T1000 (cell line): ENCODE measurements around the gene INF2.
"Not testable (repeated sequence)": the region's sequence is repeated elsewhere in the genome, so short reads cannot be mapped to it uniquely, and the experiment has no call there.

ENCODE experiments used
- DNase-seq: peaks from one replicate; lab custom pipeline; 2025; ENCODE audit warnings: mixed read lengths; lab: John Stamatoyannopoulos, UW

The INF2 gene

DNA sequence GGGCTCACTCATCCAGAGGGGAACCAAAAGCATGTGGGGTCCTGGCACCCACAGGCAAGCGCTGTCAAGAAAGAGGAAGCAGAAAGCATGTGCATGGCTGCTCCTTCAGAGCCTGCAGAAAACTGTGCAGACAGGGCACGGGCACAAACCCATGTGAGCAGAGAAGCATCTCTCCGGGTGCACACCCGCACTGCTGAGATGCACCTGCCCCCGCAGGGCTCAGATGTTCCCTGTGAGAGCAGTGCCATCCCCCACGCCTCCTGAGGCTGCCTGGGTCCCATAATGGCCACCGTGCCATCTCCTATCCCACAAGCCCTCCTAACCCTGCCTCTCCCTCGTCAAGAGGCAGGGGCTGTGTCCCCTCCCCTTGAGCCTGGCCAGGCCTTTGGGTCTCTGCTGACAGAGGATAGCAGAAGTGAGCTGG lies 32.3 kb upstream of the INF2 start:
- DNase-seq: no peak

DNA sequence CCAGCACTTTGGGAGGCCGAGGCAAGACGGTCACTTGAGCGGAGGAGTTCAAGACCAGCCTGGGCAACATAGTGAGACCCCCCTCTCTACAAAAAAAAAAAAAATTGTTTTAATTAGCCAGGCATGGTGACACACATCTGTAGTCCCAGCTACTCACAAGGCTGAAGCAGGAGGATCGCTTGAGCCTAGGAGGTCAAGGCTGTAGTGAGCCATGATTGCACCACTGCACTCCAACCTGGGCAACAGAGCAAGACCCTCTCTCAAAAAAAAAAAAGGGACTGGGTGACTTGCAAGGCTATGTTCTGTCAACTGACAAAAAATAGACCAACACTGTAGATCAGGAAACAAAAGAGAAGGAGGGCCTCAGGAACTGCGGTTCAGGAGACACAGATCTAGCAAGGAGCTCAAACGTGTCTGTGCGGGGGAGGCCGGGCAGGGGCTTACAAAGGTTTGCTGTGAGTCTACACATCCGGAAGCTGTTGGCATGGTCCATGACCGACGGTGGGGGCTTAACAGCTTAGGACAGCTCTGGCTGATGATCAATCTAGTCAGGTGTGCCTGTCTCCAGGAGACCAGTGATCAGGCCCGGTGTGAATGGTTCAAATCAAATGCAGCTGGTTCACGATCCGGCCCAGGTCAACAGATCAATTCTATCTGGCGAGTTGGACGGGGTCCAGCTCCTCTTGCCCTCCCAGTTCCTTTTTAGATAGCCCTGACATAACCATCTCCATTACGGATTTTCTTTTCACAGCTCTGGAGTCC lies 31.7 kb upstream of the INF2 start:
- DNase-seq: no peak

DNA sequence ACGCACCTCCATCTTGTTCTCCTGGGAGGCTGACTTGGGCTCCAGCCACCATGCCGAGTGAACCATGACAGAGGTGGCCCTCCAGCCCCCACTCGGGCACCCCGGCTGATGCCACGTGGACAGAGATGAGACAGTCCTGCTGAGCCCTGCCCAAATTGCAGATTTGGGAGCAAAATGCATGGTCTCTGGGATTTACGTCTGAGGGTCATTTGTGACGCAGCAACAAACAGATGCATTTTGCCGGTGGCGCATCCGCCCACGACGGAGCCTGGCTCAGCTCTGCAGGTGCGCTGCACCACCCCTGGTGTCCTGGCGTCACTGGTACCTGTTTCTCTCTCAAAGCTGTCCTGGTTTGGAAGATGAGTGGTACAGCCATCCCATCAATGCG lies 31.1 kb upstream of the INF2 start:
- DNase-seq: no peak

DNA sequence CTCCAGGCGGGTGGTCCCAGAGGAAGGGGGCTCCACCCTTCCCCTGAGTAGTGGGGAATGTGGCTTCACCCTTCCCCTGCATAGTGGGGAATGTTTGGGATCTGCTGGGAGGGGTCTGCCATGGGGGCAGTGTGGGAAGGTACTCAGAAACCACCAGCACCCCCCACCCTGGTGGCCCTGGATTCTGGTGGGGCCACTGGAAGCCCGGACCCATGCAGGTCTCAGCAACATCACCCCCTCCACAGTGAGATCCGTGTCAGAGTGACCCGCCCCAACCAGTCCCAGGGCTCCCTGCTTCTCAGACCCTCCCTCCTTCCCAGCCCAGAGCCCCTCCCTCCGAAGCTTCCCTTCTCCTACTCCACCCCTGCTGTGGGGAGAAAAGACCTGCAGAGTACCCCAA lies 30.3 kb upstream of the INF2 start:
- no peak for DNase-seq

DNA sequence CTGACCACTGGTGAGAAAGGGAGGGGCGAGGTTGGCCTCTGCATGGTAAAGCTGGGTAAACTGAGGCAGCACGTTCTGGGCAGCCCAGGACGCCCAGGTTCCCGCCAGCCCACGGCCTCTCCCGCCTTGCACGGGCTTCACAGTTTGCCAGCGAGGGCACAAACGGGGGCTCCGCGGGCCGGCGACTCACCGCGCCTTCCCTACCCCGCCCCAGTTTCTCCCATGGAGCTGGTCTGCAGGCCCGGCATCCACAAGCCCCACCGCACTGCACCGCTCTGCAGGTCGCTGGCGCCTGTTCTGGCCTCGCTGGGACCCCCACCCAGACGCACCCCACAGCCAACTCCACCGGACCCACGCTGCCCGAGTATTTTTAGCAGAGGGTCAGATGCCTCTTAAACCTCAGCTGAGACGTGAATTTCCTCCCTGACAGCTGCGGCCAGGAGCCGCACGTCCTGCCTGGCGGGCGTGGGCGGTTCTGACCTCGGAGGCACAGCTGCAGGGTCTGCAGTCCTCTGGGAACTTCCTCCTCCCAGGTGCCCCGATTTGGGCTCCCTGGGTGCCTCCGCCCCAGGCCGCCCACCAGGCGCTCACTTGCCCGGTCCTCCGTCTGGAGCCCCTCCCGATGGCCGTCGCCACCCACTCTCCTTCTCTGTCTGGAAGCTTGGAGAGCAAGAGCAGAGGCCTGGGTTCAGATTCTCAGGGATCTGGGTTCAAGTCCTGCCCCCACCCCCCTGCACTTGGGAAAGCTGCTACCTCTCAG lies 29.5 kb upstream of the INF2 start:
- DNase-seq: no peak

DNA sequence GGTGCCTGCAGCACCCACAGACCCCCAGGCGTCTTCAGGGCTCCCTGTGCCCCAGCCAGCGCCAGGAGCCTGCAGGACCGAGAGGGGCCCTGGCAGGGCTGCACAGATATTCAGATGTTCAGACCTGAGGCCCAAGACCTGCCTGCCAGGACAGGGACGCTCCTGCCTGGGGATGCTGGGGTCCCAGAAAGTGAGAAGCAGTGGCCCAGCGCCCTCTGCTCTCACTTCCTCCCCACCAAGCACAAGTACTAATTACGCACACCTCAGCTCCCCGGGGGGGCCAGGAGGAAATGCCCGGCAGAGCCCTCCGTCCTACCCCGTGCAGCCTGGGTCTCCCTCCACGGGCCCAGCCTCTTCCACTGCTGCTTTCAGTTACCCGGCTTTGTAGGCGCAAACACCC lies 28.8 kb upstream of the INF2 start:
- no peak for DNase-seq

DNA sequence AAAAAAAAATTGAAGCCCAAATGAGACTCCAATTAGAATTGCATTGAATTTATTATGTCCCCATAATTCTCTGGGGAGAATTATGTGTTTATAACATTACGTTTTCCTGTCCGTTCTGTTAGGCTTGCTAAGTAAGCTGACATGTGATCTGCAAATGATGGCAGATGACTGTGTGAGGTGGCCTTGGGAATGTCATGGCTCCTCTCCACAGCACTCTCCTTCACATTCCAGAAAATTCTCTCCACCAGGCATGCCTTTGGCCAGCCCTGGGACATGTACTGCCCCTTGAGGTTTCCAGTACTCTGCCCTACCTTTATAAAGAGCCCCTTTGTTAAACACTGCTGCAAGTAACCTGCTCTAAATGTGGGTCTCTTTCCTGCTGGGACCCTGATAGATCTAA lies 28.3 kb upstream of the INF2 start:
- no peak for DNase-seq

DNA sequence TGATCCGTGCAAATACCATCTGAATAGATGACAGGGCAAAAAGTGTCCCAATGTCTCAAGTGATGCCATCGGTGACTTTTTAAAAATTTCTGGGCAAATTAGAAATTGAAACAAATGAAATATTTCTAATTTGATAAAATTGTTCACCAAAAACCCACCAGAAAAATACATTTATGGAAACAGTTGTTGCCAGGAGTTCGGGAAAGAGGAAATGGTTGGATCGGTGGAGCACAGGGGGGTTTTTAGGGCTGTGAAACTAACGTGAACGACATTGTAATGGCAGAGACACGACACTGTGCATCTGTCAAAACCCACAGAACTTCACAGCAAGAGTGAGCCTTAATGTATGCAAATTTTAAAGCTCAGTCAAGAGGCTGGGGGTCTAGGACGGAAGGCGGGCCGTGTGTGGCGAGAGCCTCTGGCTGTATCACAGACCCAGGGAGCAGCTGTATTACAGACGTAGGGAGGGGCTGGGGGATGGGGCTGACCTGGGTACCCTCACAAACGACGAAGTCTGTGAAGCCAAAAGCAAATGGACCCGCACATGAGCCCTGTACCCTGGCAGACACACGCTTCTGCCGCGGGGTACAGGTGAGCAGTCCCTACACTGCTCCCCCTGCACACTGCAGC lies 27.8 kb upstream of the INF2 start:
- not testable (repeated sequence) for DNase-seq

DNA sequence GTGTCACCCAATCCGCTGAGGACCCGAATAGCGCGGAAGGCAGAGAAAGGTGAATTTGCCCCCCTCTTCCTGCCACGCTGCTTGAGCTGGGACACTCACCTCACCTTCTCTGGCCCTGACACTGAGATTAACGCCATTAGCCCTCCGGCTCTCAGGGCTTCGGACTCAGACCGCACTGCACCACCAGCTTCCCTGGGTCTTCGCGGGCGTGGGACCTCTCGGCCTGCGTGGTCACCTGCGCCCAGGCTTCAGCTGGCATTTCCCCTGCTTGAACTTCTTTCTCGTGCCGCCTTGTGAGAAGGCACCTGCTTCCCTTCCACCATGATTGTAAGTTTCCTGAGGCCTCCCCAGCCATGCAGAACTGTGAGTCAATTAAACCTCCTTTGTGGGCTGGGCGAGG lies 26.9 kb upstream of the INF2 start:
- not testable (repeated sequence) for DNase-seq

DNA sequence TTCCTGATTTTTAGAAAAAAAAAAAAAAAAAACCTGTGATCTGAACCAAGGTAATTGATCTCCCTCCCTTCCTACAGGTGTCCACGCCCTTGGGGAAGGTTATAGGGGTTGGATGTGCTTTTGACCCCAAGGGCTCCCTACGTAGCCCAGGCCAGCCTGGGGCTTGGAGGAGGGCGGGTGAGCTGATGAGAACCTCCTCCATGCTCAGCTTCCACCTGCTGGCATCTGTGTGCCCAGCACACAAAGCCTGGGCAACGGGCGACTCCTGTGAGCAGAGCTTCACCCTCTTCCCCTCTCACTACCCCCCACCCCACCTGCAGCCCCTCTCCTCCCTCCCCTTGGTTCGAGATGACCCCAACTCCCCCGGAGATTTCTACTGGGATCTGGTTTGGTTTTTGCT lies 25.3 kb upstream of the INF2 start:
- no peak for DNase-seq

DNA sequence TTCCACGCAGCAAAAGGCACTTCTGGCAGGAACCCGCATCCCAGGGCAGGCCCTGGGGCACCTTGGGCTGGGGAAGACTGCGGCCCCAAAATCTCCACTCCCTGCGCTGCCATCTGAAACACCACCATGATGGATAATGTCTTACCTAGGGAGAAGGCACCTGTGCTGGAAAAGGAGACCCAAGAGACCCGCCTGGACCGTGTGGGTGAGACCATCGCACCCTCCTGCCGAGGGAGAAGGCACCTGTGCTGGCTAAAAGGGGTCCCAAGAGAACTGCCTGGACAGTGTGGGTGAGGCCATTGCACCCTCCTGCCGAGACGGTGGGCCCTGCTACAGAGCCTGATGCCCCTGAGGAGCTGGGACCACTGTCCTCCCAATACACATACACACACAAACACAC lies 24.8 kb upstream of the INF2 start:
- DNase-seq: no peak

DNA sequence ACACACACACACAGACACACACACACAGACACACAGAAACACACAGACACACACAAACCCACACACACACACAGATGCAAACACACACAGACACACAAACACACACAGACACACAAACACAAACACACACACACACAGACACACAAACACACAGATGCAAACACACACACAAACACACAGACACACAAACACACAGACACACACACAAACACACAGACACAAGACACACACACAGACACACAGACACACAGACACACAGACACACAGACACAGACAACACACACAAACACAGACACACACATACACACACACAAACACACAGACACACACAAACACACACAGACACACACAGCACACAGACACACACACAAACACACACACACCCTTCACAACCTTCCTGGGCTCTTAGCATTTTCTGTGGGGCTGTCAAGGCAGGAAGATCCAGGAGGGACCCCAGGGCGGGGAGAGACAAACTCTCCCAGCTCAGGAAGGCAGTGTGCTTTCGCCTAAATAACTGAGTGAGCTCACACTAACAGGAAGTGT lies 24.2 kb upstream of the INF2 start:
- no peak for DNase-seq

DNA sequence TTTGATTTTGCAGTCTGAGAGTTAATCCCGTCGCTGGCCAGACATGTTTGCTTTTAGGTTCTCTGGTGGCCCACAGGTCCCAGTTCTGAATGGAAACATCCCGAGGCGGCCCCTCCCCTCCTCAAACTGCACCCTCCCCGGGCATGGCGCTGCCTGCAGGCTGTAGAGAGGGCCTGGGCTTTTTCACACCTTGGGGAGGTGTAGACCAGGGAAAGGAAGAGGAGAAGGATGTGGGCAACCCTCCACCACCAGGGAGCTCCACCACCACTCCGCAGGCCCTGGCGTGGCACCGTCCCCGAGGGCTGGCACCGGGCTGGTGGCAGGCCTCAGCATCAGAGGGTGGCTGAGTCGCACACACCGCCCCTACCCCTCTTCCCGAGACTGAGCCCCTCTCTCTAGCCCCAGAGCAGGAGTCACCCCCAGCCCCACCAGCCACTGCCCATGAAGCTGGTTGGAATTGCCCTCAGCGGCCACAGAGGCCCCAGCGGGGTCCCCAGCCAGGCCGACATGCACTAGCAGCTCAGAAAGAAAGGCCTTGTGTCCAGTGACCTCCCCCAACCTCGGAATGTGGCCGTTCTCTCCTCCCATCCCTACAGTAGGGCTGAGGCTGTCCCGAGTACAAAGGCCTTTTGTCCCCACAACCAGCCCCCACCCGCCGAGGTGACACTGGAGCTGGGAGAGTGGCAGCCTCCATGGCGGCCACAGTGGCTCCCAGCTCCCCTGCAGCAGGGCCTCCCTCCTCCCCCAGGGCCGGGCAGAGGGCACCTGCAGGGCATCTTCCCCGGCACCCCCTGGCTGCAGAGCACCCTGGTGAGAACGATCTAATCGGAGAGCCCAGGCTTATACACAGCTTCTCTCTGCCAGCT lies 23.5 kb upstream of the INF2 start:
- DNase-seq: no peak

DNA sequence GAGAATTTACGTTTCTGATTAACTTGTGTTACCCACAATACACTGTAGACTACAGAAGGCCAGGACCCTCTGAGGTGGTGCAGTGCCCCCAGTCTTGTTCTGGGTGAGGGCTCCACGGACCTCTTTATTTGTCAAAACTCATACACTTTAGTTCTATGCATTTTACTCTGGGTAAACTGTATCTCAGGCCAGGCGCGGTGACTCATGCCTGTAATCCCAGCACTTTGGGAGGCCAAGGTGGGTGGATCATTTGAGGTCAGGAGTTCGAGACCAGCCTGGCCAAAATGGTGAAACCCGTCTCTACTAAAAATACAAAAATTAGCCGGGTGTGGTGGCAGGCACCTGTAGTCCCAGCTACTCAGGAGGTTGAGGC lies 22.9 kb upstream of the INF2 start:
- DNase-seq: not testable (repeated sequence)

DNA sequence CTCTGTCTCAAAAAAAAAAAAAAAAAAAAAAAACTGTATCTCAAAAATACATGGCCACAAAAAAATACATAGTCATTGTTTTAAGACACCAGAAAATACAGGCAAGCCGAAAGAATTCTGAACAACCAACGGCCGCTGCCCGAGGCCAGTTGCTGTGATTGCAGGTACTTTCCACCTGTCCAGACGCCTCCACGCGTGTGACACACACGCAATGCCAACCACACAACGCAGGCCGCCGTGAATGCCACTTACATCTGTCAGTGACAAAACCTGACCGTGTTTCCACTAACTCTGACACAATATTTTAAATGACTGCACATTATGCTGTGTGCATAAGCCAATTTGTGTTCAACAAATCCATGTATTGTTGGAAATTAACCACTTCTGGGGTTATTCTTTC lies 22.4 kb upstream of the INF2 start:
- no peak for DNase-seq

DNA sequence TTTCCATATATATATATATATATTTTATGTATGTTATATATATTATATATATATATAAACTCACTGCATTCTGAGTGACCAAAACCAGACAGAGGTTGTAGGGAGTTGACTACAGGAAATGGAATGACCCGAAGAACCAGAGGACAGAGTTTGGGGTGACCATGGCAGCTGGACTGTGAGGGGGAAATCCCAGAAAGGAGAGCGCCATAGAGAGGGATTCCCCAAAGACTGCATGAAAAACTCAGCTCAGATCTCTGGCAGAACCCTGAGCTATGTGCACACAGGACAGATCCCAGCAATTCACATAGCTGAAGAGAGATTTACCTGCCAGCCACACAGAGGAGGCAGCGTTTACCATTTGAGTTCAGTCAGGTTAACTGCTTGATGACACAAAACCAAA lies 19.7 kb upstream of the INF2 start:
- no peak for DNase-seq

DNA sequence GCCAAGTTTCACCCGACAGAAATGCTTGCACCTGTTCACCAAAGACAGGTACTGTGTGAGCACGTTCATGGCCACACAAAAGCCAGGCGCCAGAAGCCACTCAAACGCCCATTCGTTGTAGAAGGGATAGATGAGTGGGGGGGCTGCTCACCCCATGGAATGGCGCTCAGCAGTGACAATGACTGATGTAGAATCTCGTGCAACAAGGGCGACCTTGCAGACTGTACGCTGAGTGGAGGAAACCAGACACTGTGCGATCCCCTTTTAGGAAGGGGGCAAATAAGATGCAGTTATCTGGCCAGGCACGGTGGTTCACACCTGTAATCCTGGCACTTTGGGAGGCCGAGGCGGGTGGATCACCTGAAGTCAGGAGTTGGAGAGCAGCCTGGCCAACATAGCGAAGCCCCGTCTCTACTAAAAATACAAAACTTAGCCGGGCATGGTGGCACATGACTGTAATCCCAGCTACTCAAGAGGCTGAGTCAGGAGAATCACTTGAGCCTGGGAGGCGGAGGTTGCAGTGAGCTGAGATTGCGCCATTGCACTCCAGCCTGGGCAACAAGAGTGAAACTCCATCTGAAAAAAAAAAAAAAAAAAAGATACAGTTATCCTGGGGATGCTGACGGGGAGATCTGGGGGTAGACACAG lies 18.0 kb upstream of the INF2 start:
- not testable (repeated sequence) for DNase-seq

DNA sequence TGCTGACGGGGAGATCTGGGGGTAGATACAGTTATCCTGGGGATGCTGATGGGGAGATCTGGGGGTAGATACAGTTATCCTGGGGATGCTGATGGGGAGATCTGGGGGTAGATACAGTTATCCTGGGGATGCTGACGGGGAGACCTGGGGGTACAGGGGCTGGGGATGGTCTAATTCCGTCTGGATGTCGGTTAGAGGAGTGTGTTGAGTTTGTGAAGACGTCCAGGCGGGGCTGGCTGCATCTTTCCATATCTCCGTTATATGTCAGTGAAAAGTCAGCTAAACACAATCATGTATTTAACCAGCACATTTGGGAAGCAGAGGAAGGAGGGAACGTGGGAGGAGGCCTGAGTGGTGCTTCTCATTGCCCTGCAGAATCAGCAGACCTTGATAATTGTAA lies 17.3 kb upstream of the INF2 start:
- not testable (repeated sequence) for DNase-seq

DNA sequence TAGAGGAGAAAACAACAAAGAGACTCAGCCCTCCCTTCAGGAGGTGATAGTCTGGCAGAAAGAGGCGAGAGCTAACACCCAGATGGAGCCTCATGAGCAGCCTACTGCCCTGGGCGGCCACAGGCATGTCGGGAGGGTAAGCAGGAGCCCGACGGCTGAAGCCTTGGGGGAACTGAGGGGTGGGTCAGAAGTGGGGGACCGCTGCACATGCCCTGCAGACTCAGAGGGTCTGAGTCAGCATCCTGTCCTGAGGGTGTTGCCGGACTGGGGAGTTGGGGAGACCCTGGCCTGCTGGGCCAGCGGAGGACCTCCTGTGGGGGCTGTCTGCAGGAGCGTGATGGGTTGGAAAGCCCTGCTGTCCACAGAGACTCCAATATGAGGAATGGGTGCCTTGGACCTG lies 15.9 kb upstream of the INF2 start:
- DNase-seq: no peak

DNA sequence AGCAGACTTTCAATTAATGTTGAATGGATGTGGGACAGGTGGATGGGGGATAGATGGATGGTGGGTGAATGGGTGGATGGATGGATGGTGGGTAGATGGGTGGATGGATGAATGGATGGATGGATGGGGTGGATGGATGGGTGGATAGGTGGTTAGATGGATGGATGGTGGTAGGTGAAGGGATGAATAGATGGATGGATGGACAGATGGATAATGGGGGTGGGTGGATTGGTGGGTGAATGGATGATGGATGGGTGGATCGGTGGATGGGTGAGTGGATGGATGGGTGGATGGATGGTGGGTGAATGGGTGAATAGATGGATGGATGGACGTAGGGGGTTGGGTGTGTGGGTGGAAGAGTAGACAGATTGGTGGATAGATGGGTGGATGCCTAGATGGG lies 14.0 kb upstream of the INF2 start:
- no peak for DNase-seq

DNA sequence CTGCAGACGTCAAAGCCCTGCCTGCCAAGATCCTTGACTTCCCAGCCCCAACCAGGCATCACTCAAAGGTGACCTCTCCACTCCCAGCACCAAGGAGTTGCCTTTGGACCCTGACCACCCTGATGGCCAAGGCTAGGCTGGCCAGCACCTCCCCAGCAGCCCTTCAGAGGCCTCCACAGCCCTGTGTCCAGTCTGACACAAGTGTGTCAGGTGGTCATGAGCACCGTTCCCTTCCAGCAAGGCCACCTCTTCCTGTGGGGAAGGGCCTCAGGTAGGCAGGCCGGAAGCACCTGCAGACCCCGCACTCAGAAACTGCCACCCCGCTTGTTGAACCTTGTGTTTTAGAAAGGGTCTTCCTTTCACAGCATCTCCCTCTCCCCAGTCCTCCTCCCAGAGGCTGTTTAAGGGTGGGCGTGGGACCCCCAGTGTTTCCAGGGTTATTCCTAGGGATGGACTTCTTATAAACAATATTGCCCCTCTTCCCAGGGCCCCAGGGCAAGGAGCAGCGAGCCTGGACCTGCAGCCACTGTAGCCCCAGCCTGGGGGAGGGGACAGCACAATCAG lies 13.2 kb upstream of the INF2 start:
- no peak for DNase-seq
